Natural killer cell treated with Interleukin-12 subunit alpha and Interleukin-12 subunit beta and Interleukin-15 and Interleukin-18, amount 100 ng/mL, for 72 hours (primary cell): ENCODE results near the gene PRELP. TPM values are rescaled to one million over a fixed set of nuclear protein-coding genes. Genes with fewer than 3 reads are reported as not detected.

Experiments used
- ATAC-seq, 2 donors: fragments of 150-1000 bp; cut with Tn5 transposase in 1 of 2; sonication (Bioruptor Pico), chemical (Tn5 transposase) in 1 of 2; 2 replicates each; pipeline ENCODE4 v1.10.0; 2021
- DNase-seq: peaks from one replicate; pipeline ENCODE4 v3.0.0; 2022; ENCODE audit warnings: low spot score
- H3K27ac Mint-ChIP-seq, 2 donors: 1 replicate in 1 of 2; 2 replicates in 1 of 2; pipeline ENCODE4 v1.8.0; 2022; ENCODE audit warnings: mixed read lengths in 2 of 2, mild to moderate bottlenecking in 1 of 2, moderate library complexity in 1 of 2
- H3K27me3 Mint-ChIP-seq, 2 donors: 1 replicate in 1 of 2; 2 replicates in 1 of 2; pipeline ENCODE4 v1.8.0; 2022; ENCODE audit warnings: mixed read lengths in 2 of 2
- H3K36me3 Mint-ChIP-seq: one replicate; pipeline ENCODE4 v1.8.0; 2022; ENCODE audit warnings: mixed read lengths
- H3K4me1 Mint-ChIP-seq, 2 donors: 1 replicate in 1 of 2; 2 replicates in 1 of 2; pipeline ENCODE4 v1.8.0; 2022; ENCODE audit warnings: low read depth in 2 of 2, mixed read lengths in 2 of 2, mild to moderate bottlenecking in 1 of 2
- H3K4me3 Mint-ChIP-seq: one replicate; pipeline ENCODE4 v1.8.0; 2022; ENCODE audit warnings: mixed read lengths
- H3K9me3 Mint-ChIP-seq: 2 replicates; pipeline ENCODE4 v1.8.0; 2022; ENCODE audit warnings: mixed read lengths
- total RNA-seq, 2 donors: library from RNA; stranded (reverse); gene quantifications; one replicate each; pipeline ENCODE4 v1.2.3, GENCODE V29; 2022

The PRELP gene
- total RNA-seq, 2 donors from 2014 or later = not detected

- Mint-ChIP-seq H3K4me1 (peaks cover 0 to 6% of the 10 kb centered on the region in 2 donors), H3K27ac (peak overlapping the region in 1 of 2 donors; percentile 35), H3K9me3 (no peaks in the 10 kb centered on the region), H3K27me3 (peaks cover 3 to 7% of the 10 kb centered on the region in 2 donors), H3K36me3 (no peaks in the 10 kb centered on the region), H3K4me3 (no peak overlapping the region)
- ATAC-seq (no peak), DNase-seq (no peak)
Measured at GRCh38 chr1:203531063-203531462, 55.5 kb downstream of the PRELP start.

- peak overlapping the region in 1 of 2 donors; percentile 67 for H3K27ac Mint-ChIP-seq
- no peak overlapping the region for H3K4me3 Mint-ChIP-seq
- no peak for ATAC-seq
- no peaks in the 10 kb centered on the region for H3K36me3 Mint-ChIP-seq
- no peaks in the 10 kb centered on the region for H3K9me3 Mint-ChIP-seq
- H3K27me3 Mint-ChIP-seq = peaks cover 0 to 3% of the 10 kb centered on the region in 2 donors
- H3K4me1 Mint-ChIP-seq = peaks cover 0 to 2% of the 10 kb centered on the region in 2 donors
- DNase-seq = no peak
Measured at GRCh38 chr1:203534012-203534411, 58.4 kb downstream of the PRELP start.

GRCh38 chr1:203534526-203534925 is 58.9 kb downstream of the PRELP start:
- ATAC-seq (no peak), DNase-seq (no peak)
- Mint-ChIP-seq H3K9me3 (no peaks in the 10 kb centered on the region), H3K4me1 (peaks cover 0 to 2% of the 10 kb centered on the region in 2 donors), H3K27ac (peak overlapping the region in 1 of 2 donors; percentile 67), H3K27me3 (peaks cover 0 to 3% of the 10 kb centered on the region in 2 donors), H3K4me3 (no peak overlapping the region), H3K36me3 (no peaks in the 10 kb centered on the region)

- Mint-ChIP-seq H3K4me1 (peaks cover 0 to 2% of the 10 kb centered on the region in 2 donors), H3K4me3 (no peak overlapping the region), H3K36me3 (no peaks in the 10 kb centered on the region), H3K9me3 (no peaks in the 10 kb centered on the region), H3K27me3 (peaks cover 0 to 3% of the 10 kb centered on the region in 2 donors), H3K27ac (no peak overlapping the region)
- ATAC-seq = no peak
- no peak for DNase-seq
Measured at GRCh38 chr1:203536575-203536974, 61.0 kb downstream of the PRELP start.

- Mint-ChIP-seq H3K27ac (no peak overlapping the region), H3K4me3 (no peak overlapping the region), H3K27me3 (peaks cover 0 to 3% of the 10 kb centered on the region in 2 donors), H3K4me1 (peaks cover 0 to 2% of the 10 kb centered on the region in 2 donors), H3K36me3 (no peaks in the 10 kb centered on the region), H3K9me3 (no peaks in the 10 kb centered on the region)
- no peak for ATAC-seq
- DNase-seq = no peak
Measured at GRCh38 chr1:203536980-203537455, 61.4 kb downstream of the PRELP start.

GRCh38 chr1:203537806-203538464 is 62.3 kb downstream of the PRELP start:
- peaks cover 0 to 3% of the 10 kb centered on the region in 2 donors for H3K27me3 Mint-ChIP-seq
- peaks cover 0 to 2% of the 10 kb centered on the region in 2 donors for H3K4me1 Mint-ChIP-seq
- H3K9me3 Mint-ChIP-seq = no peaks in the 10 kb centered on the region
- no peaks in the 10 kb centered on the region for H3K36me3 Mint-ChIP-seq
- no peak overlapping the region for H3K27ac Mint-ChIP-seq
- ATAC-seq (peak; percentile 31 to 43), DNase-seq (no peak)
- no peak overlapping the region for H3K4me3 Mint-ChIP-seq

GRCh38 chr1:203538726-203539125 is 63.1 kb downstream of the PRELP start:
- no peak overlapping the region for H3K27ac Mint-ChIP-seq
- no peak for ATAC-seq
- DNase-seq = no peak
- H3K27me3 Mint-ChIP-seq = peaks cover 0 to 3% of the 10 kb centered on the region in 2 donors
- H3K9me3 Mint-ChIP-seq = no peaks in the 10 kb centered on the region
- no peak overlapping the region for H3K4me3 Mint-ChIP-seq
- H3K4me1 Mint-ChIP-seq = peaks cover 0 to 2% of the 10 kb centered on the region in 2 donors
- no peaks in the 10 kb centered on the region for H3K36me3 Mint-ChIP-seq

- DNase-seq (no peak), ATAC-seq (no peak)
- Mint-ChIP-seq H3K4me3 (no peak overlapping the region), H3K36me3 (no peaks in the 10 kb centered on the region), H3K27ac (no peak overlapping the region), H3K27me3 (no peaks in the 10 kb centered on the region), H3K9me3 (no peaks in the 10 kb centered on the region), H3K4me1 (peaks cover 0 to 2% of the 10 kb centered on the region in 2 donors)
Measured at GRCh38 chr1:203539831-203540546, 64.4 kb downstream of the PRELP start.

Other genes starting within 250 kb of the PRELP start
- gene CHIT1, start 246.1 kb upstream of the PRELP start, total RNA-seq = 1 to 10 TPM in 1 of 2 donors, under 1 TPM in 1; 0.36 to 3.8 TPM
- gene BTG2, start 170.3 kb upstream of the PRELP start, total RNA-seq = 100 to 1,000 TPM in 1 of 2 donors, 10 to 100 TPM in 1; 82.6 to 157 TPM
- gene FMOD, start 124.7 kb upstream of the PRELP start, total RNA-seq = not detected
- not detected for gene OPTC, start 18.3 kb downstream of the PRELP start, total RNA-seq
- gene ATP2B4, start 151.0 kb downstream of the PRELP start, total RNA-seq = 100 to 1,000 TPM; 158 to 191 TPM